CD8-positive, alpha-beta memory T cell (primary cell): ENCODE results near the gene DDR1. TPM values are rescaled to one million over a fixed set of nuclear protein-coding genes. Genes with fewer than 3 reads are reported as not detected.

Experiments
- CTCF ChIA-PET: fragments of 350-600 bp; sonication (Branson Sonifier 250); formaldehyde crosslinking; loops from one replicate; lab custom pipeline; 2021; ENCODE audit warnings: antibody characterized with exemption; lab: Charles Lee
- POLR2A ChIA-PET: fragments of 350-600 bp; sonication (Branson Sonifier 250); formaldehyde crosslinking; loops from one replicate; lab custom pipeline; 2021; ENCODE audit warnings: antibody characterized with exemption; lab: Charles Lee
- DNase-seq, 5 donors: peaks; one replicate each; pipeline versions ENCODE4 v3.0.0 to v3.0.0-alpha.2; 2020 to 2022; ENCODE audit warnings: mixed read lengths in 1 of 5
- H3K27ac ChIP-seq: one replicate; pipeline ENCODE4 v1.7.0; 2013; ENCODE audit warnings: low read depth, mild to moderate bottlenecking, low read length, moderate library complexity
- H3K27me3 ChIP-seq: 2 replicates; pipeline ENCODE4 v1.7.0; 2013; ENCODE audit warnings: low read length, mild to moderate bottlenecking; ENCODE audit not compliant: insufficient read depth, poor library complexity, severe bottlenecking
- H3K36me3 ChIP-seq: 2 replicates; pipeline ENCODE4 v1.7.0; 2013; ENCODE audit warnings: mild to moderate bottlenecking, low read length, moderate library complexity; ENCODE audit not compliant: insufficient read depth
- H3K4me1 ChIP-seq: 2 replicates; pipeline ENCODE4 v1.7.0; 2013; ENCODE audit warnings: mild to moderate bottlenecking, low read length, moderate library complexity; ENCODE audit not compliant: insufficient read depth
- H3K4me3 ChIP-seq: 2 replicates; pipeline ENCODE4 v1.7.0; 2013; ENCODE audit warnings: mild to moderate bottlenecking, low read length
- H3K9me3 ChIP-seq: 2 replicates; pipeline ENCODE4 v1.7.0; 2013; ENCODE audit warnings: mild to moderate bottlenecking, low read length
- H3K27ac Mint-ChIP-seq, 8 donors: one replicate each; pipeline ENCODE4 v1.8.0; 2020 to 2021; ENCODE audit warnings: mixed read lengths in 8 of 8, mild to moderate bottlenecking in 6 of 8, inconsistent platforms in 3 of 8, moderate library complexity in 3 of 8
- H3K27me3 Mint-ChIP-seq, 2 donors: one replicate each; pipeline ENCODE4 v1.8.0; 2020 to 2021; ENCODE audit warnings: mixed read lengths in 2 of 2, mild to moderate bottlenecking in 1 of 2, moderate library complexity in 1 of 2
- H3K36me3 Mint-ChIP-seq, 3 donors: one replicate each; pipeline ENCODE4 v1.8.0; 2020 to 2021; ENCODE audit warnings: mixed read lengths in 3 of 3, inconsistent platforms in 1 of 3, mild to moderate bottlenecking in 1 of 3
- H3K4me1 Mint-ChIP-seq, 3 donors: one replicate each; pipeline ENCODE4 v1.8.0; 2020 to 2021; ENCODE audit warnings: mixed read lengths in 3 of 3, inconsistent platforms in 1 of 3, mild to moderate bottlenecking in 1 of 3
- H3K4me3 Mint-ChIP-seq, 7 donors: one replicate each; pipeline ENCODE4 v1.8.0; 2020 to 2021; ENCODE audit warnings: mixed read lengths in 7 of 7, mild to moderate bottlenecking in 6 of 7, moderate library complexity in 4 of 7, inconsistent platforms in 2 of 7
- H3K9me3 Mint-ChIP-seq, 5 donors: one replicate each; pipeline ENCODE4 v1.8.0; 2020 to 2022; ENCODE audit warnings: mixed read lengths in 5 of 5, mild to moderate bottlenecking in 3 of 5, moderate library complexity in 2 of 5, inconsistent platforms in 1 of 5
- polyA plus RNA-seq: library from polyadenylated mRNA; unstranded; fragments of 300-500 nt; fragmentation: Illumina TruSeq; gene quantifications from one replicate; pipeline ENCODE4 v1.2.3, GENCODE V29; 2021
- total RNA-seq, 2 experiments: library from RNA; stranded (reverse); gene quantifications; one replicate each; pipeline ENCODE4 v1.2.3, GENCODE V29; 2021

The DDR1 gene
- total and polyA plus RNA-seq, 3 experiments from 2014 or later, result 1.2 to 10.5 (median 10.1) TPM

DNA sequence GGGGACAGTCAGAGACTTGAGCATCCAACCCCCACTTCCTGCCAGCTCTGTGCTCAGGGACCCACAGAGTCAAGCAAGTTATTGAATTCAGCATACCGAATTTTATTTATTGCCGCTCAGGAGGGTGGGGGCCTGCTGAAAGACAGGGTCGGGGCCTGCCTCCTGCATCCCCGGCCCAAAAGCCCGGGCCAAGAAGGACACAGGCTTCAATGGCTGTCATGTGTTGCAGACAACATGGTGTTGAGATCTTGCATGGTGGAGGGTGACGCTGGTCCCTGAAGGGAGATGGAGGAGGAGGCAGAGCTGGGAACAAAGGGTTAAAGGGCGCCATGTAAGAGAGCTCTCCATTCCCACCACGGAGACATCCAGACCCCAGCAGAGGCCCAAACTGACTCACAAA lies 47.0 kb downstream of the DDR1 start:
- Mint-ChIP-seq H3K4me1 (no peaks in the 10 kb centered on the region), H3K9me3 (peaks cover 0 to 7% (median 0%) of the 10 kb centered on the region in 5 donors), H3K4me3 (no peak overlapping the region), H3K27ac (no peak overlapping the region), H3K36me3 (peaks cover 4 to 17% (median 15%) of the 10 kb centered on the region in 3 donors), H3K27me3 (peaks cover under 1 to 3% of the 10 kb centered on the region in 2 donors)
- no peak for DNase-seq
- Histone ChIP-seq H3K4me3 (no peak overlapping the region), H3K4me1 (no peaks in the 10 kb centered on the region), H3K9me3 (no peaks in the 10 kb centered on the region), H3K27me3 (no peaks in the 10 kb centered on the region), H3K36me3 (peaks cover 6% of the 10 kb centered on the region), H3K27ac (no peak overlapping the region)
- ChIA-PET POLR2A (no interaction called here), CTCF (no interaction called here)

DNA sequence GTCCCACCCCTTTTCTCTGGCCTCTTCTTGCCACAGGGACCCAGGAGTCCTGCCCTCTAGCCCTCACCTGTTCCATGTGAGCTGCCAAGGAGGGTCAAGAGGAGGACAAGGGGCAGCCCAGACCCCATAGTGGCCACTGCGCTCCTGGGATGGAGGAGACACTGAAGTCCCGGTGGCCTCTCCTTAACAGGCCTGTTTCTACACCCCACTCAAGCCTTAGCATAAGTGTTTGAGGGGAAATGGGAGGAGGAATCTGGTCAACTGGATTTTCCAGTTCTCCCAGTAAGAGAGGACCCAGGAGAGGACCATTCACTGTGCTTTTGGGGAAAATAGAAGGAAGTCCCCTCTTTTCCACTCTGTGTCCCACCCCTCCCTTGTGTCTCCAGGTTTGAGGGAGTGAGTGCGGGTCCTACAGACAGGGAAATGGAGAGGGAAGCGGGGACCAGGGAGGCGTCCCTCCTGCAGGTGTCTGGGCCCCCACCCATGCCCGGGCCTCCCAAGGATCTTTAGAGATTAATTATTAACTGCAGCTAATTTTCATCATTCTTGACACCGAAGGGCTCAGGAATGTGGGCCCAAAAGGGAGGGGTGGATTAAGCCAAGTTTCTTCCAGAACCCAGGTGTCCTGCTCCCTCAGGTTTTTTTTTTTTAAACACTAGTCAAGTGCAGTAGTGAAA lies 47.8 kb downstream of the DDR1 start, which contains the start of gene SFTA2:
Gene SFTA2, minus strand, starts transcription at position 202 of the 677 bp plus-strand sequence. Its CDS starts 74 bp downstream, at position 128.
- Histone ChIP-seq H3K9me3 (no peaks in the 10 kb centered on the region), H3K36me3 (no peaks in the 10 kb centered on the region), H3K4me3 (no peak within 1 kb of the TSS), H3K4me1 (no peaks in the 10 kb centered on the region), H3K27ac (no peak within 1 kb of the TSS), H3K27me3 (no peaks in the 10 kb centered on the region)
- Mint-ChIP-seq H3K27me3 (peaks cover 3 to 6% of the 10 kb centered on the region in 2 donors), H3K4me3 (no peak within 1 kb of the TSS), H3K27ac (no peak within 1 kb of the TSS), H3K36me3 (peaks cover 0 to 12% (median 7%) of the 10 kb centered on the region in 3 donors), H3K9me3 (peaks cover 0 to 7% (median 0%) of the 10 kb centered on the region in 5 donors), H3K4me1 (no peaks in the 10 kb centered on the region)
- DNase-seq, result no peak
- CTCF ChIA-PET, result no interaction called here
- POLR2A ChIA-PET, result no interaction called here

DNA sequence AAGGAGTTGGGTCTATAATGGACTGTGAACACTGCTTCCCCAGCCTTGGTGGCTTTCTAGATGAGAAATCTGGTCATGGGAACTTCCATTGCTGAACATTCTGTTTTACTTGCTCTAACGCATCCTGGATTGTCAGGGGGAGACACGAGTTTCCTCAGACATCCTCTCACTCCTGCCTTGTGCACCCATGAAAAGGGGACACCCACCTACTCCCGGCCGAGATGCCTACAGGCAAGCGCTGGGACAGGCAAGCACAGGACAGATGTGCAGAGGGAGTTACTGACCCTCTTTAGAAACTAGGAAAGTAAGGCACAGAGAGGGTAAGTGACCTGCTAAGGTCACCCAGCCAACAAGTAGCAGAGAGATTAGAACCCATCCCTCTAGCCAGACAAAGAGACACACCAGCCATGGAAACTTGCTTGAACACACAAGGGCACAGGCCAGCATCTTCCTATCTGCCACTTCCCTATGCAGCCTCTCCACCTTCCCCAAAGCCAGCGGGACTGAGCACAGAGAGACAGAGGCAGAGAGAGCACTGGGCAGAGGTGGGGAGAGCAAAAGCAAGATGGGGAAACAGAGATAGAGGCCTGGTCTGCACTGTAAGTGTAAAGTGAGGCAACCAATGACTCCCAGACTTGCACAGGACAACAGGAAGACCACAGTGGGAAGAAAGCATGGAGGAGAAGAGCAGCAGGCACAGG lies 48.5 kb downstream of the DDR1 start:
- H3K4me1 ChIP-seq, result no peaks in the 10 kb centered on the region
- CTCF ChIA-PET, result no interaction called here
- Mint-ChIP-seq H3K4me3 (no peak overlapping the region), H3K36me3 (peaks cover 0 to 10% (median 5%) of the 10 kb centered on the region in 3 donors), H3K4me1 (no peaks in the 10 kb centered on the region), H3K9me3 (peaks cover 0 to 7% (median 0%) of the 10 kb centered on the region in 5 donors), H3K27me3 (peaks cover 3 to 9% of the 10 kb centered on the region in 2 donors), H3K27ac (no peak overlapping the region)
- no peak overlapping the region for H3K27ac ChIP-seq
- no peaks in the 10 kb centered on the region for H3K9me3 ChIP-seq
- no peak for DNase-seq
- H3K27me3 ChIP-seq, result peaks cover under 1% of the 10 kb centered on the region
- no peak overlapping the region for H3K4me3 ChIP-seq
- POLR2A ChIA-PET, result no interaction called here
- H3K36me3 ChIP-seq, result no peaks in the 10 kb centered on the region

DNA sequence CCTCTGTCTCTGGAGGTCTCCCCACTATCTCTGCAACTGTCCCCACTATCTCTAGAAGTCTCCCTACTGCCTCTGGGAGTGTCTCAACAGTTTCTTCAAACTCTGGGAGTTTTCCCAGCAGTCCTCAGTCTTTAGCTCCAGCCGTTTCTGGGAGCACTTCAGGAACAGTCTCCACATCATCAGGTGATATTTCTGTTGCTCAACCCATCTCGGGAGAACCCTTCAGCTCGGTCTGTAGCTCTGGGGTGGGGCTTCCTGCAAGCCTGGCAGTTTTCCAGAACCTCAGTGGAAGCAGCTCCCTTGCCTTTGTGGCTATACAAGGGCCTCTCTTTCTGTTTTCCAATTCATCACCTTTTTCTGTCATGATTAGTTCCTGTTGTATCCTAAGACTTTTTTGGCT lies 50.7 kb downstream of the DDR1 start:
- POLR2A ChIA-PET, result interaction anchor here (0.5 kb wide), 1 partner anchor 609 kb away, joined by 3 read pairs; no protein-coding TSS in a partner anchor

DNA sequence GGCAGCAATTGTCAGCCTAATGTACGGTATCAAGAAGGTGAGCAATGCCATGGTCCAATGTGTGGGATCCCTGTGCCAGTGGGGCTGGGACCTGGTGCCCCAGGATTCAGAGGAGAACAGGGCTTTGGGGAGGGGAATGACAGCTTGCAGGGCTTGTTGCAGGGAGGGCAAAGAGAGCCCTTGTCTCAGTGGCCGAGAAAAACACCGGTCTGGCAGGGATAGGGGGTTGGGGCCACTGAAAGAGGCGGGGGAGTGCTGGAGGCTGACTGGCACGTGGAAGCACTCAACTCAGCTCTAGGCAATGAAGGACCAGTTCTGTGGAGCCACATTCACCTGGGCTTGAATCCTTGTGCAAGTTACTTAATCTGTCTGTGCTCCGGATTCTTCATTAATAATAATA lies 52.9 kb downstream of the DDR1 start:
- H3K4me1 Mint-ChIP-seq, result no peaks in the 10 kb centered on the region
- CTCF ChIA-PET, result no interaction called here

More for the DNA sequence above, 50.7 kb downstream of the DDR1 start:
- Histone ChIP-seq H3K4me1 (no peaks in the 10 kb centered on the region), H3K4me3 (no peak overlapping the region), H3K9me3 (no peaks in the 10 kb centered on the region), H3K27me3 (peaks cover 7% of the 10 kb centered on the region), H3K27ac (no peak overlapping the region), H3K36me3 (no peaks in the 10 kb centered on the region)
- Mint-ChIP-seq H3K27me3 (peaks cover 6 to 28% of the 10 kb centered on the region in 2 donors), H3K4me3 (no peak overlapping the region), H3K36me3 (no peaks in the 10 kb centered on the region), H3K9me3 (no peaks in the 10 kb centered on the region), H3K27ac (no peak overlapping the region), H3K4me1 (no peaks in the 10 kb centered on the region)
- DNase-seq, result no peak
- CTCF ChIA-PET, result no interaction called here

DNA sequence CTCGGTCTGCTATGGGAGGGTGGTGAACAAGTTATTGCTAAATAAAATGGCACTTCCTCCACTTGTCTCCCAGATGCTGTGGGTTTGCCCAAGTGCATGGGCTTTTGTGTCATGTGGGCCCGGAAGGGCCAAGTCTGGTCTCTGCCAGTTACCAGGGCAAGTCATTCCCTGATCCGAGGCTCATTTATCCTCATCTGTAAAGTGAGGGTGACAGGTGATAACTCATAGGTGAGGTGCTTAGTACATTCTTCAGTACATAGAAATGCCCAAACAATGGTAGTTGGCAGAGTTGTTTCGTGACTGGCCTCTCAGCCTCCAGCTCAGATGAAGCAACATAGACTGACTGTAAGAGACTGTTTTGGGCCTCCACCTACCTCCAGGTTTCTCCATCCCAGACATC lies 54.4 kb downstream of the DDR1 start:
- Mint-ChIP-seq H3K4me3 (no peak overlapping the region), H3K27me3 (peaks cover 26 to 64% of the 10 kb centered on the region in 2 donors), H3K9me3 (no peaks in the 10 kb centered on the region), H3K36me3 (no peaks in the 10 kb centered on the region), H3K27ac (no peak overlapping the region), H3K4me1 (peaks cover 0 to 1% (median 0%) of the 10 kb centered on the region in 3 donors)
- Histone ChIP-seq H3K9me3 (no peaks in the 10 kb centered on the region), H3K4me3 (no peak overlapping the region), H3K4me1 (no peaks in the 10 kb centered on the region), H3K27ac (no peak overlapping the region), H3K36me3 (no peaks in the 10 kb centered on the region), H3K27me3 (peaks cover 22% of the 10 kb centered on the region)
- ChIA-PET CTCF (no interaction called here), POLR2A (no interaction called here)
- DNase-seq, result no peak

More for the DNA sequence above, 52.9 kb downstream of the DDR1 start:
- Mint-ChIP-seq H3K9me3 (no peaks in the 10 kb centered on the region), H3K27ac (peak overlapping the region in 1 of 8 donors; percentile 21), H3K4me3 (no peak overlapping the region), H3K27me3 (peaks cover 15 to 50% of the 10 kb centered on the region in 2 donors), H3K36me3 (no peaks in the 10 kb centered on the region)
- H3K27ac ChIP-seq, result no peak overlapping the region
- H3K27me3 ChIP-seq, result peaks cover 17% of the 10 kb centered on the region
- POLR2A ChIA-PET, result interaction anchor here (0.6 kb wide), 1 partner anchor 131 kb away, joined by 7 read pairs; no protein-coding TSS in a partner anchor
- no peaks in the 10 kb centered on the region for H3K36me3 ChIP-seq
- no peak overlapping the region for H3K4me3 ChIP-seq
- no peak for DNase-seq
- no peaks in the 10 kb centered on the region for H3K9me3 ChIP-seq
- no peaks in the 10 kb centered on the region for H3K4me1 ChIP-seq

DNA sequence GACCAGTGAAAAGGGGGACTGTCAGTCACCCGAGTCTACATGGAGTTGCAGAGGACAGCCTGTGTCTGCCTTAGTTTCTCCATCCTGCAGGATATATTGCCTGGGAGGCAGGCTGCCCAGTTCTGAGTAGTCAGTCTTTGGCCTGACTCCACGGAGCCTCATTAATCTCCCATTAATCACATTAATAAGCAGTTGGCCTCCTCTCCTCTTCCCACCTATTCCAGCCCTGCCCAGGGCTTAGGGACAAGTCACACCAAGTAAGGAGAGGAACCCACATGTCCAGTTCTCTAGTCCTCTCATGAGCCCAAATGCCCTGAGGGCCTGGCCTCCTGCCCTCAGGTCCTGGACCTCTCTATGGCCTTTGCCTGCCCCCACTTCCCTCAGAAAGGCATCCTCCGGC lies 55.2 kb downstream of the DDR1 start:
- ChIA-PET POLR2A (no interaction called here), CTCF (no interaction called here)
- Mint-ChIP-seq H3K27me3 (peaks cover 32 to 70% of the 10 kb centered on the region in 2 donors), H3K27ac (no peak overlapping the region), H3K4me1 (peaks cover 0 to 1% (median 0%) of the 10 kb centered on the region in 3 donors), H3K36me3 (no peaks in the 10 kb centered on the region), H3K4me3 (no peak overlapping the region), H3K9me3 (no peaks in the 10 kb centered on the region)
- no peak overlapping the region for H3K27ac ChIP-seq
- no peak overlapping the region for H3K4me3 ChIP-seq
- no peaks in the 10 kb centered on the region for H3K9me3 ChIP-seq
- DNase-seq, result no peak
- no peaks in the 10 kb centered on the region for H3K4me1 ChIP-seq
- H3K36me3 ChIP-seq, result no peaks in the 10 kb centered on the region
- H3K27me3 ChIP-seq, result peaks cover 22% of the 10 kb centered on the region
